Measurements from ENCODE around the gene ZNRD2.

The ZNRD2 gene

DNA sequence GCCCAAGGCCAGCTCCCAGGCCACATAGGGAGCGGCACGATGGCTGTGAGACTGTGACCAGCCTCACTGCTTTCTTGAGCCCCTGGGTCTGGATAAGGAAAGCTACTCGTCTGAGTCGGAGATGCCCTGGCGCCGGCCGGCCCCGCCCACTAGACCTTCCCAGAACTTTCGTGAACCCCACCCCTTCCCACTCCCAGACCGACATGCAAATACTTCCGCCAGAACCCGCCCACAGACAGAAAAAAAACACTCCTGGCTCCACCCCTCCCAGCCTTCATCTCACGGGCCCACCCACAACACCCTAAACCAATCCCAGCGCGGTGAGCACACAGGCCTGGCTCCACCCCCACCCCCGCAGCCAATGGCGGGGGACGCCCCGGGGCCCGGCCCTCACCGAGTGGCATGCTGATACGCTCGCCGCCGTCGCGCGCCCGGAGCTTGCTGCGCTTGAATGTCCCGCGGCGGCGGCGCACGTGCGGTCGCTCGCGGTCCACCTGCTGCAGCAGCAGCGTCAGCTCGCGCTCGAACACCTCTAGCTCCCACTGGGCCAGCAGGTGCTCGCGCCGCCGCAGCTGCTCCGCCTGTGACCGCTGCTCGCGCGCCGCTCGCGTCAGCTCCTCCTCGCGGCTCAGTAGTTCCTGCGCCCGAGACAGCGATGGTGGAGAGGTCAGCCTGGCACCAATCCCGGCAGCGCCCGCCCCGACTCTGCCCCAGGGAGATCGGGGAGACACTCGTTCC lies 36.8 kb downstream of the ZNRD2 start:
- Histone ChIP-seq H3K9ac (no peak overlapping the region), H3K4me2 (no peak overlapping the region), H3K4me1 (ENCODE audit: low read depth, poor library complexity, severe bottlenecking) (peaks cover 8% of the 10 kb centered on the region), H3K36me3 (ENCODE audit: insufficient read depth) (no peaks in the 10 kb centered on the region), H2AFZ (ENCODE audit: low read depth) (no peak overlapping the region), H3K27me3 (ENCODE audit: insufficient read depth, low read depth) (no peaks in the 10 kb centered on the region), H3K27ac (no peak overlapping the region), H4K20me1 (ENCODE audit: insufficient read depth) (no peaks in the 10 kb centered on the region), H3K4me3 (IDR thresholded peaks at IDR 0.05; ENCODE audit: insufficient read depth, low read depth, low read length) (no peak overlapping the region), H3K79me2 (ENCODE audit: insufficient read depth, low read depth) (0 out of 2 replicates have a peak, but pooled peaks cover 3% of the 10 kb centered on the region)
- no peak for TF ChIP-seq CTCF (conservative IDR thresholded peaks at IDR 0.05; ENCODE audit: low read depth, low read length)

DNA sequence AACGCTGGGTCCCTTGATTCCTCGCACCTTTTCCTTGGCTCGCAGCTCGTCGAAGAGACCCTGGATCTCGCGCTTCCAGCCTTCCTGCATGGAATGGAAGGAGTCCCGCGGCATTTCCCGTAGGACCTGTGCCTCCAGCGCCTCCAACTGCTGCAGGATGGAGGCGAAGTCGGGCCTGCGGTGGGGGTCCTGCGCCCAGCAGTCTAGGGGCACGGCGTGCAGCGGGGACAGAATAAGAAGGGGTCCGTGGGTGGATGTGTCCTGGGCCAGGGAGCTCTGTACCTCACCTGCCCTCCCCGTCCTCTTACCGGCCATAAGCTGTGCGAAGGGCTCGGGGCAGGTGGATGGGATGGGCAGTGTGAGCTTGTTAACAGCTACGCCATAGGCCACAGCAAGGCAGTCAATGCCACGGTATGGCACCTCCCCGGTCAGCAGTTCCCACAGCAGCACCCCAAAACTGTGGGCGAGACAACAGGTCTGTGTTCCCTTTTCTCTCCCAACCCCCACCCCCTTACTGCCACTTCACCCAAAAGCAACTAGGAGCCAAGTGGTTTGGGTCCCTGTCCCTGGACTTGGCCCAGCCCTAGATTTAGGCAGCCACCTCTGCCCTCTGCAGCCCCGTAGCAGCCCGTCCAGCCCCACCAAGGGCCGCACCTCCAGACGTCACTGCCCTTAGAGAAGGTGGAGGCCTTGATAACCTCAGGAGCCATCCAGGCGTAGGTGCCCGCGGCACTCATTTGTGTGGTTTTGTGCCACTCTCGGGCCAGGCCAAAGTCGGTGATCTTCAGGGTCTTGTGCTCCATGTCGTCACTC lies 37.5 kb downstream of the ZNRD2 start:
- no peak overlapping the region for H3K4me3 ChIP-seq (IDR thresholded peaks at IDR 0.05; ENCODE audit: insufficient read depth, low read depth, low read length)

GRCh38 chr11:65609229-65609628 lies 39.0 kb downstream of the ZNRD2 start:
- Histone ChIP-seq H4K20me1 (ENCODE audit: insufficient read depth) (no peaks in the 10 kb centered on the region), H3K79me2 (ENCODE audit: insufficient read depth, low read depth) (peaks cover 16% of the 10 kb centered on the region), H3K4me1 (ENCODE audit: low read depth, poor library complexity, severe bottlenecking) (peaks cover 21% of the 10 kb centered on the region), H3K27ac (no peak overlapping the region; the same call in 1 of the 2 replicates), H3K4me3 (IDR thresholded peaks at IDR 0.05; ENCODE audit: insufficient read depth, low read depth, low read length) (no peak overlapping the region), H3K36me3 (ENCODE audit: insufficient read depth) (no peaks in the 10 kb centered on the region), H3K27me3 (ENCODE audit: insufficient read depth, low read depth) (no peaks in the 10 kb centered on the region), H3K9ac (no peak overlapping the region), H3K4me2 (no peak overlapping the region), H2AFZ (ENCODE audit: low read depth) (no peak overlapping the region)
- no peak for TF ChIP-seq CTCF (conservative IDR thresholded peaks at IDR 0.05; ENCODE audit: low read depth, low read length)

More for the DNA sequence above, 37.5 kb downstream of the ZNRD2 start:
- peaks cover 10% of the 10 kb centered on the region; the same call in 1 of the 2 replicates for H3K79me2 ChIP-seq (ENCODE audit: insufficient read depth, low read depth)
- no peak overlapping the region for H2AFZ ChIP-seq (ENCODE audit: low read depth)
- H3K9ac ChIP-seq: no peak overlapping the region
- no peaks in the 10 kb centered on the region for H4K20me1 ChIP-seq (ENCODE audit: insufficient read depth)
- TF ChIP-seq CTCF (conservative IDR thresholded peaks at IDR 0.05; ENCODE audit: low read depth, low read length): no peak
- H3K4me2 ChIP-seq: no peak overlapping the region
- no peak overlapping the region for H3K27ac ChIP-seq
- H3K27me3 ChIP-seq (ENCODE audit: insufficient read depth, low read depth): no peaks in the 10 kb centered on the region
- H3K4me1 ChIP-seq (ENCODE audit: low read depth, poor library complexity, severe bottlenecking): peaks cover 16% of the 10 kb centered on the region
- H3K36me3 ChIP-seq (ENCODE audit: insufficient read depth): no peaks in the 10 kb centered on the region

DNA sequence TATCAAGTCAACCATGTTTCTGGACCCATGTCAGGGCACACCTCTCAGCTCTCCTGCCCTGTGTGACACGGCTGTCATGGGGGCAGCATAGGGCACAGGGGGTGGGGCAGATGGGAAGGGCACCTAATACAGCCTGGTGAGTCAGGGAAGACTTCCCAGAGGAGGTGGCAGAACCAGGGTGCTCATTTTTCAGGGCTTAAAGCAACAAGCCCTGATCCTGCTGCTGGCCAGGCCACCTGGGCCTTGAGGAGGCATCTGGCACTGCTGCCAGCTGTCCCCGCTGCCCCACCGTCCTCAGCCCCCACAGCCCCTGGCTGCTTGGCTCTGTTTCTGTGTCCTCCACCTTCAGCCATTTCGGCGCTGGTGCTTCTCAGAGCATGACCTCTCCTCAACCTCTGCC lies 39.4 kb downstream of the ZNRD2 start:
- Histone ChIP-seq H3K27me3 (ENCODE audit: insufficient read depth, low read depth) (no peaks in the 10 kb centered on the region), H4K20me1 (ENCODE audit: insufficient read depth) (no peaks in the 10 kb centered on the region), H2AFZ (ENCODE audit: low read depth) (no peak overlapping the region), H3K4me2 (no peak overlapping the region), H3K36me3 (ENCODE audit: insufficient read depth) (no peaks in the 10 kb centered on the region), H3K4me1 (ENCODE audit: low read depth, poor library complexity, severe bottlenecking) (peaks cover 21% of the 10 kb centered on the region), H3K4me3 (IDR thresholded peaks at IDR 0.05; ENCODE audit: insufficient read depth, low read depth, low read length) (no peak overlapping the region), H3K27ac (no peak overlapping the region; the same call in 1 of the 2 replicates), H3K79me2 (ENCODE audit: insufficient read depth, low read depth) (peaks cover 16% of the 10 kb centered on the region), H3K9ac (no peak overlapping the region)
- TF ChIP-seq CTCF (conservative IDR thresholded peaks at IDR 0.05; ENCODE audit: low read depth, low read length): no peak

Data from KMS-11 (cell line).